ENCODE results near the gene THAP11.

DNA sequence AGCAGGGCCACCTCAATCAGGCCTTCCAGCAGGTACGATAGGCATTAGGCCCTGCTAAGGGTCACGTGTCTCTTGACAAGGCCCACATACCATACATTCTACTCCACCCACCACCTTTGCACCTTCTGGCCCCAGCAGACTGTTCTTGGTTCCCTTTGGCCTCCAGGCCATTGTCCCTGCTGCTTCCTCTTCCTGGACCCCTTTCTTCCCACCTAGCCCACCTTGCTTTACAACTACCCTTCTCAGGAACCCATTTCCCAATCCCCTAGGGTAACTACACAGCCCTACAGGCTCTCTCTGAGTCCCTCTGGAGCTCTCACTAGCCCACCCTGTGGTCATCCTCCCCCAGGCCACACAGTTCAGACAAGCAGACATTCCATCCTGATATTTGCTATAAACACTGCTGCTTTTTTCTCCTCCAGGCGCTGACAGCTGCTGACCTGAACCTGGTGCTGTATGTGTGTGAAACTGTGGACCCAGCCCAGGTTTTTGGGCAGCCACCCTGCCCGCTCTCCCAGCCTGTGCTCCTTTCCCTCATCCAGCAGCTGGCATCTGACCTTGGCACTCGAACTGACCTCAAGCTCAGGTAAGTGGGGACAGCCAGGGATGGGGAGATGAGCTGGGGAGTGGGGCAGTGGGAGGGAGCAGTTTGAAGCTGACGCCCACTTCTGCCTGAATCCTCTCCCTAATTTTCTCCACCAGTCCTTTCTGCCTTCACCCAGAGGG lies 41.2 kb downstream of the THAP11 start:
- TF ChIP-seq POLR2AphosphoS5 (IDR thresholded peaks at IDR 0.05) (no peak), EZH2 (IDR thresholded peaks at IDR 0.05; ENCODE audit: borderline replicate concordance, insufficient read depth, low read length, poor library complexity, severe bottlenecking) (no peak)
- TF ChIP-seq, protein P1, sequence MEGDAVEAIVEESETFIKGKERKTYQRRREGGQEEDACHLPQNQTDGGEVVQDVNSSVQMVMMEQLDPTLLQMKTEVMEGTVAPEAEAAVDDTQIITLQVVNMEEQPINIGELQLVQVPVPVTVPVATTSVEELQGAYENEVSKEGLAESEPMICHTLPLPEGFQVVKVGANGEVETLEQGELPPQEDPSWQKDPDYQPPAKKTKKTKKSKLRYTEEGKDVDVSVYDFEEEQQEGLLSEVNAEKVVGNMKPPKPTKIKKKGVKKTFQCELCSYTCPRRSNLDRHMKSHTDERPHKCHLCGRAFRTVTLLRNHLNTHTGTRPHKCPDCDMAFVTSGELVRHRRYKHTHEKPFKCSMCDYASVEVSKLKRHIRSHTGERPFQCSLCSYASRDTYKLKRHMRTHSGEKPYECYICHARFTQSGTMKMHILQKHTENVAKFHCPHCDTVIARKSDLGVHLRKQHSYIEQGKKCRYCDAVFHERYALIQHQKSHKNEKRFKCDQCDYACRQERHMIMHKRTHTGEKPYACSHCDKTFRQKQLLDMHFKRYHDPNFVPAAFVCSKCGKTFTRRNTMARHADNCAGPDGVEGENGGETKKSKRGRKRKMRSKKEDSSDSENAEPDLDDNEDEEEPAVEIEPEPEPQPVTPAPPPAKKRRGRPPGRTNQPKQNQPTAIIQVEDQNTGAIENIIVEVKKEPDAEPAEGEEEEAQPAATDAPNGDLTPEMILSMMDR (IDR thresholded peaks at IDR 0.05; ENCODE audit: poor library complexity, severe bottlenecking), result no peak

All from neural cell (in vitro differentiated cells).